GM12864 (cell line): Measurements from ENCODE around the gene GNAS.
"Not testable (repeated sequence)": the region's sequence is repeated elsewhere in the genome, so short reads cannot be mapped to it uniquely, and the experiment has no call there.

Experiments used
- DNase-seq: peaks from one replicate; pipeline ENCODE4 v3.0.0-alpha.2; 2011; ENCODE audit warnings: low read depth
- H3K4me3 ChIP-seq: 2 replicates; pipeline ENCODE4 v1.5.1; 2011; ENCODE audit warnings: mild to moderate bottlenecking, low read depth, low read length, control low read depth
- TF ChIP-seq, protein P1 (sequence below): IDR thresholded peaks from 2 replicates; pipeline ENCODE4 v1.5.1; 2011; ENCODE audit warnings: low read depth, mild to moderate bottlenecking, moderate library complexity, low read length, control low read depth, inconsistent platforms; ENCODE audit errors: missing control alignments

The GNAS gene

DNA sequence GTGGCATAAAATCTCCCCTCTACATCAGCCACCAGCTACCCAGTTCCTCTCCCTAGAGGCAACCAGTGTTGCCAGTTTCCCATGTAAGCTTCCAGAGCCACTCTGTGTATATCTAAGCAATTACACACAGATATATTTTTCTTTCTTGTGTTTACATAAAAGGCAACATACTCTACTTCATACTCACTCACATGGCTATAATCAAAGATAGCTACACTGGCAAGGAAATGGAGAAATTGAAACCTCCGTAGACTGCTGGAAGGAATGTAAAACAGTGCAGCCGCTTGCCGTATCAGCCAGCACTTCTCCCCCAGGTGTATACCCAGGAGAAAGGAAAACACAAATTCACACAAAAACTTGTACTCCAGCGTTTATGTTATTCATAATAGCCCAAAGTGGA is 90.0 kb downstream of the GNAS start:
- H3K4me3 ChIP-seq: no peak overlapping the region
- DNase-seq: no peak
- TF ChIP-seq, protein P1, sequence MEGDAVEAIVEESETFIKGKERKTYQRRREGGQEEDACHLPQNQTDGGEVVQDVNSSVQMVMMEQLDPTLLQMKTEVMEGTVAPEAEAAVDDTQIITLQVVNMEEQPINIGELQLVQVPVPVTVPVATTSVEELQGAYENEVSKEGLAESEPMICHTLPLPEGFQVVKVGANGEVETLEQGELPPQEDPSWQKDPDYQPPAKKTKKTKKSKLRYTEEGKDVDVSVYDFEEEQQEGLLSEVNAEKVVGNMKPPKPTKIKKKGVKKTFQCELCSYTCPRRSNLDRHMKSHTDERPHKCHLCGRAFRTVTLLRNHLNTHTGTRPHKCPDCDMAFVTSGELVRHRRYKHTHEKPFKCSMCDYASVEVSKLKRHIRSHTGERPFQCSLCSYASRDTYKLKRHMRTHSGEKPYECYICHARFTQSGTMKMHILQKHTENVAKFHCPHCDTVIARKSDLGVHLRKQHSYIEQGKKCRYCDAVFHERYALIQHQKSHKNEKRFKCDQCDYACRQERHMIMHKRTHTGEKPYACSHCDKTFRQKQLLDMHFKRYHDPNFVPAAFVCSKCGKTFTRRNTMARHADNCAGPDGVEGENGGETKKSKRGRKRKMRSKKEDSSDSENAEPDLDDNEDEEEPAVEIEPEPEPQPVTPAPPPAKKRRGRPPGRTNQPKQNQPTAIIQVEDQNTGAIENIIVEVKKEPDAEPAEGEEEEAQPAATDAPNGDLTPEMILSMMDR: no peak

DNA sequence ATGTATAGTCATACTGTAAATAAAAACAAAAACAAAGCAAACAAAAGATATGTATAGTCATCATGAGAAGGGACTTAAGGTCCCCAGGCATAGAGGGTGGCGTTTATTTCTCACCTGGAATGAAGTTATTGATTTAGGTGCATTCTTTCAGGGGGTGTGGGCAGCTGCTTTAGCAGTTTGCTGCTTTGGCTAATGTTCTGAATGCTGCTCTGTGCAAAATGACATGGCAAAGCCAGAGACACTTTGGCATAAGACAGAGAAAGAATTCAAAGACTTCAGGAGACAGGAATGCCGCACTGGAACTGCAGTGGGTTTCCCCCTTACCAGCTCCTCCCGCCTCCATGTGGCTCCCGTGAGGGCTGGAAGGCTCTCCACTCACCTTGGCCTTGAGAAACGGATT is 92.1 kb downstream of the GNAS start:
- DNase-seq: no peak
- H3K4me3 ChIP-seq: no peak overlapping the region
- TF ChIP-seq, protein P1: no peak

DNA sequence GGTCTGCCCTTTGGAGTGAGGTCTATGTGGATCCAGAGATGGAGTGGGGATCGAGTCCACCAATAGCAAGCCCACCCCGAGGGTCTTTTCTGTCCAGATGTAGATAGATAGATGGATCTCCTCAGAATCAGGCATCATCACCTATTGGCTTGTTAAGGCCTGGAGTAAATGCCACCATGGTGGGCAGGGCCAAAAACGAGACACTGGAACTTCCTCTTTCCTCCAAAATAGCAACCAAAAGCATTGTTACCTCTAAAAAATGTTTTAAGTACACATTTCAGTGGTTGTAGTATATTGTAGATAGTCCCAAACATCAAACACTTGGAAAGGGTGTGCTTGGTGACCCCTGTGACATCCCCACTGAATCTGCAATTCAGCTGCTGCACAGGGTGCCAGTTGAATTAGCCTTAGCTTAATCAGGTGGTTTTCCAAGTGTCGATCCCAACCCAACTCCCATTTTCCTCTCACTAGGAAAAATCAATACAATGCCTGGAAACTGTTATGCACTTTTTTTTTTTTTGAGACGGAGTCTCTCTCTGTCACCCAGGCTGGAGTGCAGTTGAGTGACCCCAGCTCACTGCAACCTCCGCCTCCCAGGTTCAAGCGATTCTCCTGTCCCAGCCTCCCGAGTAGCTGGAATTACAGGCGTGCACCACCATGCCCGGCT is 93.6 kb downstream of the GNAS start:
- DNase-seq: no peak
- H3K4me3 ChIP-seq: no peak overlapping the region
- TF ChIP-seq, protein P1: no peak

DNA sequence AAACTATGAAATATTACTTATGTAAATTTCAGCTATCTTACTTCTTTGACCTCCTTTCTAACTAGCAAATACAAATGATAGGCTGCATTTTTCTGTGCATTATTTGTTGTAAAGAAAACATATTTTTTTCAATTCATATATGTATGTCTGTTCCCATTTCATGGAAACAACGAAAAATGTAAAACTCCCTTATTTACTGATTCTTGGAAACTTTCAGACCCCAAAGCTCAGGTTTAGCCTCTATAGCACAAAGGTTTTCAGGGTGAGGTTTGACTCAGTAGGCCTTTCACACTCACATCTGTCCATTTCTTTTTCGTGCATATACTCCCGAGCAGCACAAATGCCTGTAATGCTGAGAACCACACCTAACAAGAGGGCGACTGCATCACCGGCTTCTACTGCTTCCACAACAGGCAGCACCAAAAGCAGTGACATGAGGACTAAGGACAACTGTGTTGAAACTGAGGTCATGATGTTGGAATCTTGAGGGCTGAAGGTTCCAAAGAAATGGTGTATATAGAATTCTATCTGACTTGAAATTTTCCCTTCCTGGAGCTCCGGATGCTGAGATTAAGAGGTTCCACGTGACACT is 95.4 kb downstream of the GNAS start:
- not testable (repeated sequence) for DNase-seq, H3K4me3 ChIP-seq

DNA sequence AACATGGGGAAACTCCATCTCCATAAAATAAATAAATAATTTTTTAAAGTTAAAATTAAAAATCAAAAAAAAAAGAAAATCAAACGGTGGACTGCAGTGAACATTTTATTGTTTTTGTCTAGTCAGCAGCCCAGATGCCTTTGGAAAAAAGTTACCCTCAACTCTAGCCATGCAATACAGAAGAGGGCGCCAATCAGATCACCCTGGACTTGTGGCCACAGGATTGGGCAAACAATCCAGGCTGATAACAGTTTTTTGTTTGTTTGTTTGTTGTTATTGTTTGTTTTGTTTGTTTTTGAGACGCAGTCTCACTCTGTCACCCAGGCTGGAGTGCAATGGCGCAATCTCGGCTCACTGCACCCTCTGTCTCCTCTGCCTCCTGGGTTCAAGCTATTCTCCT is 98.1 kb downstream of the GNAS start:
- DNase-seq: no peak
- TF ChIP-seq, protein P1: peak; percentile 8
- no peak overlapping the region for H3K4me3 ChIP-seq

DNA sequence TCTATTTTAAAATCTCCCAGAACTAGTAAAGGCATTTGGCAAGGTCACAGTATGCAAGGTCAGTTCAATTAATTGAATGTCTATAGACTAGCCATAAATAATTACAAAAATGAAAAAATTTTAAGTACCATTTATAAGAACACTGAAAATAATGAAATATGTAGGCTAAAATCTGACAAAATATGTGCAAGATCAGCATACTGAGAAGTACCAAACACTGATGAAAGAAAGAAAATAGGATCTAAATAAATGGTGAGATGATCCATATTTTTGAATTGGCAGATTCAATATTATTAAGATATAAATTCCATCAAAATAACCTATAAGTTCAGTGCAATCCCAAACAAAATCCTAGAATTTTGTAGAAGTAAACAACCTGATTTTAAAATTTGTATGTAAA is 100.5 kb downstream of the GNAS start:
- TF ChIP-seq, protein P1: no peak
- no peak for DNase-seq
- H3K4me3 ChIP-seq: no peak overlapping the region

DNA sequence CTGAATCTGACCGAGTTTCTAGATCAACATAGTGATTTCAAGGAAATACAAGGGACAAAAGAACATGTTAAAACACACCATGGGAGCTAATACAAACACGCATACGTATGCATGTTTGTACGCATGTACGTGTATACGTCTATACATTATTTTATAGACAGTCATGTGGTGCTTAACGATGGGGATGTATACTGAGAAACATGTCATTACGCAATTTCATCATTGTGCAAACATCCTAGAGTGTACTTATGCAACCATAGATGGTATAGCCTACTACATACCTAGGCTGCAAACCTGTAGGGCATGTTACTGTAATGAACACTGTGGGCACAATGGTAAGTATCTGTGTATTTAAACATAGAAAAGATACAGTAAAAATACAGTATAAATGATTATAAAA is 103.6 kb downstream of the GNAS start:
- TF ChIP-seq, protein P1: no peak
- no peak overlapping the region for H3K4me3 ChIP-seq
- no peak for DNase-seq
